CD14-positive monocyte (primary cell): ENCODE data around the gene LAT. TPM values are rescaled to one million over a fixed set of nuclear protein-coding genes. Genes with fewer than 3 reads are reported as not detected.

Experiments used
- DNase-seq, 3 donors: peaks; one replicate each; pipeline ENCODE4 v3.0.0-alpha.2; 2011 to 2022
- H2AFZ ChIP-seq: 2 replicates; pipeline ENCODE4 v1.6.0; 2012; ENCODE audit warnings: mild to moderate bottlenecking, low read depth, low read length, inconsistent platforms; ENCODE audit not compliant: insufficient read depth, poor library complexity, severe bottlenecking
- H3K27ac ChIP-seq, 2 donors: 1 replicate in 1 of 2; 2 replicates in 1 of 2; pipeline ENCODE4 v1.5.1; 2012 to 2013; ENCODE audit warnings: low read length in 2 of 2, control low read depth in 1 of 2, inconsistent platforms in 1 of 2, low read depth in 1 of 2, mild to moderate bottlenecking in 1 of 2
- H3K27me3 ChIP-seq, 2 donors: one replicate each; pipeline versions ENCODE4 v1.6.0 to v1.6.1; 2011 to 2013; ENCODE audit warnings: low read length in 2 of 2; ENCODE audit not compliant: control insufficient read depth in 2 of 2, insufficient read depth in 2 of 2
- H3K36me3 ChIP-seq, 2 donors: replicated peaks in 1 of 2; 1 replicate in 1 of 2; 2 replicates in 1 of 2; pipeline versions ENCODE4 v1.5.1 to v1.6.1; 2012 to 2013; ENCODE audit warnings: low read length in 2 of 2, control low read depth in 1 of 2, inconsistent platforms in 1 of 2, mild to moderate bottlenecking in 1 of 2; ENCODE audit not compliant: insufficient read depth in 2 of 2, control insufficient read depth in 1 of 2
- H3K4me1 ChIP-seq, 2 donors: 1 replicate in 1 of 2; 2 replicates in 1 of 2; pipeline versions ENCODE4 v1.5.1 to v1.6.1; 2012 to 2013; ENCODE audit warnings: low read length in 2 of 2, control low read depth in 1 of 2, inconsistent platforms in 1 of 2, mild to moderate bottlenecking in 1 of 2, moderate library complexity in 1 of 2; ENCODE audit not compliant: insufficient read depth in 2 of 2, control insufficient read depth in 1 of 2
- H3K4me2 ChIP-seq: replicated peaks from 2 replicates; pipeline ENCODE3; 2012; ENCODE audit warnings: low read length, moderate library complexity, mild to moderate bottlenecking; ENCODE audit not compliant: poor library complexity, severe bottlenecking; ENCODE audit errors: extremely low read depth
- H3K4me3 ChIP-seq, 3 experiments: fragments of 200-600 bp in 1 of 3; sonication (generic) in 1 of 3; replicated peaks in 1 of 3; 1 replicate in 2 of 3; 2 replicates in 1 of 3; pipeline ENCODE4 v1.5.1; 2011 to 2013; ENCODE audit warnings: low read length in 3 of 3, mild to moderate bottlenecking in 3 of 3, control low read depth in 2 of 3, low read depth in 2 of 3, inconsistent platforms in 1 of 3, moderate library complexity in 1 of 3
- H3K79me2 ChIP-seq: 2 replicates; pipeline ENCODE4 v1.6.0; 2012; ENCODE audit warnings: mild to moderate bottlenecking, control low read depth, inconsistent platforms, low read length, moderate library complexity; ENCODE audit not compliant: insufficient read depth
- H3K9ac ChIP-seq: 2 replicates; pipeline ENCODE4 v1.6.0; 2017; ENCODE audit warnings: low read length, mild to moderate bottlenecking; ENCODE audit not compliant: insufficient read depth, poor library complexity, severe bottlenecking
- H3K9me3 ChIP-seq, 2 donors: replicated peaks in 1 of 2; 1 replicate in 1 of 2; 2 replicates in 1 of 2; pipeline versions ENCODE4 v1.5.1 to v1.6.1; 2012 to 2013; ENCODE audit warnings: low read length in 2 of 2, control low read depth in 1 of 2; ENCODE audit not compliant: control insufficient read depth in 1 of 2, insufficient read depth in 1 of 2
- H4K20me1 ChIP-seq: 2 replicates; pipeline ENCODE4 v1.6.0; 2012; ENCODE audit warnings: mild to moderate bottlenecking, low read length, control low read depth, moderate library complexity; ENCODE audit not compliant: insufficient read depth
- H3K27ac Mint-ChIP-seq, 7 donors: one replicate each; pipeline ENCODE4 v1.8.0; 2020; ENCODE audit warnings: mild to moderate bottlenecking in 7 of 7, mixed read lengths in 7 of 7, moderate library complexity in 6 of 7, inconsistent platforms in 2 of 7
- H3K27me3 Mint-ChIP-seq, 3 donors: one replicate each; pipeline ENCODE4 v1.8.0; 2021 to 2022; ENCODE audit warnings: low read depth in 3 of 3, mild to moderate bottlenecking in 3 of 3, mixed read lengths in 3 of 3, moderate library complexity in 3 of 3, inconsistent platforms in 1 of 3
- H3K36me3 Mint-ChIP-seq, 2 donors: one replicate each; pipeline ENCODE4 v1.8.0; 2020; ENCODE audit warnings: mixed read lengths in 2 of 2, inconsistent platforms in 1 of 2, mild to moderate bottlenecking in 1 of 2
- H3K4me1 Mint-ChIP-seq: one replicate; pipeline ENCODE4 v1.8.0; 2020; ENCODE audit warnings: mild to moderate bottlenecking, mixed read lengths
- H3K4me3 Mint-ChIP-seq, 2 donors: one replicate each; pipeline ENCODE4 v1.8.0; 2020; ENCODE audit warnings: mild to moderate bottlenecking in 2 of 2, mixed read lengths in 2 of 2, moderate library complexity in 1 of 2
- H3K9me3 Mint-ChIP-seq, 7 donors: one replicate each; pipeline ENCODE4 v1.8.0; 2020 to 2022; ENCODE audit warnings: mixed read lengths in 7 of 7, mild to moderate bottlenecking in 6 of 7, moderate library complexity in 6 of 7, inconsistent platforms in 2 of 7
- CTCF ChIP-seq: fragments of 200-600 bp; IDR thresholded peaks from one replicate; pipeline ENCODE4 v1.8.0; 2022; ENCODE audit warnings: antibody characterized with exemption, mild to moderate bottlenecking
- WGBS: methylation state at CpG from one replicate; pipeline ENCODE4 v1.1.5; 2013; ENCODE audit warnings: missing lambda C conversion rate; ENCODE audit not compliant: insufficient coverage; 5-methylcytosine and 5-hydroxymethylcytosine counted together
- intact Hi-C, 2 donors: fragments of 100-400 bp; cut with micrococcal nuclease; formaldehyde crosslinking; loops; one replicate each; pipeline versions ENCODE4 v1.15.0 to v1.15.1; 2023
- polyA plus RNA-seq, 3 donors: library from polyadenylated mRNA; depleted of rRNA in 1 of 3; unstranded in 2 of 3; stranded (reverse) in 1 of 3; fragments of 300-500 nt in 2 of 3; fragments of >200 nt in 1 of 3; fragmentation: Illumina TruSeq in 2 of 3; gene quantifications; 1 replicate in 2 of 3; 2 replicates in 1 of 3; pipeline ENCODE4 v1.2.3, GENCODE V29; 2012 to 2021

Gene LAT
- polyA plus RNA-seq, 3 donors = 1.5 to 25.2 (median 1.9) TPM

GRCh38 chr16:28982418-28982817, 2.4 kb upstream of the LAT start:
- peaks cover 76 to 86% of the 10 kb centered on the region in 2 donors for H3K36me3 ChIP-seq
- intact Hi-C loops = no loop called here
- H3K4me3 Mint-ChIP-seq = no peak overlapping the region

GRCh38 chr16:28982949-28983348, 1.9 kb upstream of the LAT start:
- Histone ChIP-seq H3K4me3 (no peak overlapping the region), H3K79me2 (peaks cover 8% of the 10 kb centered on the region), H3K9ac (no peak overlapping the region), H3K27me3 (peaks cover 0 to 4% of the 10 kb centered on the region in 2 donors), H3K4me1 (peaks cover 23 to 27% of the 10 kb centered on the region in 2 donors), H3K27ac (no peak overlapping the region), H3K9me3 (peaks cover 0 to 23% of the 10 kb centered on the region in 2 donors), H3K4me2 (no peak overlapping the region), H3K36me3 (peaks cover 78 to 86% of the 10 kb centered on the region in 2 donors), H4K20me1 (peaks cover 37% of the 10 kb centered on the region), H2AFZ (no peak overlapping the region)
- Mint-ChIP-seq H3K27ac (peak overlapping the region in 3 of 7 donors; percentile 21 to 65 (median 54)), H3K4me3 (no peak overlapping the region), H3K36me3 (peaks cover 77 to 93% of the 10 kb centered on the region in 2 donors), H3K4me1 (peaks cover 28% of the 10 kb centered on the region), H3K27me3 (peaks cover 6 to 21% (median 19%) of the 10 kb centered on the region in 3 donors), H3K9me3 (peaks cover 17 to 33% (median 24%) of the 10 kb centered on the region in 7 donors)
- no peak for TF ChIP-seq CTCF
- intact Hi-C loops = no loop called here
- no peak for DNase-seq
- 100% methylated on average over 1 of the region's 11 CpGs for WGBS

More at GRCh38 chr16:28982418-28982817, 2.4 kb upstream of the LAT start:
- Mint-ChIP-seq H3K27me3 (peaks cover 6 to 21% (median 17%) of the 10 kb centered on the region in 3 donors), H3K9me3 (peaks cover 15 to 33% (median 24%) of the 10 kb centered on the region in 7 donors), H3K4me1 (peaks cover 33% of the 10 kb centered on the region), H3K36me3 (peaks cover 76 to 93% of the 10 kb centered on the region in 2 donors), H3K27ac (no peak overlapping the region)
- Histone ChIP-seq H3K4me2 (no peak overlapping the region), H4K20me1 (peaks cover 42% of the 10 kb centered on the region), H3K4me3 (no peak overlapping the region), H3K27me3 (peaks cover 0 to 4% of the 10 kb centered on the region in 2 donors), H3K9ac (no peak overlapping the region), H2AFZ (no peak overlapping the region), H3K9me3 (peaks cover 0 to 23% of the 10 kb centered on the region in 2 donors), H3K4me1 (peaks cover 24 to 31% of the 10 kb centered on the region in 2 donors), H3K27ac (no peak overlapping the region), H3K79me2 (peaks cover 13% of the 10 kb centered on the region)
- 100% methylated on average over 8 of the region's 10 CpGs for WGBS
- no peak for TF ChIP-seq CTCF
- no peak for DNase-seq
